ENCODE results near the gene PPP1R3C. TPM values are rescaled to one million over a fixed set of nuclear protein-coding genes. Genes with fewer than 3 reads are reported as not detected.

PPP1R3C gene
- total RNA-seq: 46.4 and 48.4 TPM in 2 replicates

DNA sequence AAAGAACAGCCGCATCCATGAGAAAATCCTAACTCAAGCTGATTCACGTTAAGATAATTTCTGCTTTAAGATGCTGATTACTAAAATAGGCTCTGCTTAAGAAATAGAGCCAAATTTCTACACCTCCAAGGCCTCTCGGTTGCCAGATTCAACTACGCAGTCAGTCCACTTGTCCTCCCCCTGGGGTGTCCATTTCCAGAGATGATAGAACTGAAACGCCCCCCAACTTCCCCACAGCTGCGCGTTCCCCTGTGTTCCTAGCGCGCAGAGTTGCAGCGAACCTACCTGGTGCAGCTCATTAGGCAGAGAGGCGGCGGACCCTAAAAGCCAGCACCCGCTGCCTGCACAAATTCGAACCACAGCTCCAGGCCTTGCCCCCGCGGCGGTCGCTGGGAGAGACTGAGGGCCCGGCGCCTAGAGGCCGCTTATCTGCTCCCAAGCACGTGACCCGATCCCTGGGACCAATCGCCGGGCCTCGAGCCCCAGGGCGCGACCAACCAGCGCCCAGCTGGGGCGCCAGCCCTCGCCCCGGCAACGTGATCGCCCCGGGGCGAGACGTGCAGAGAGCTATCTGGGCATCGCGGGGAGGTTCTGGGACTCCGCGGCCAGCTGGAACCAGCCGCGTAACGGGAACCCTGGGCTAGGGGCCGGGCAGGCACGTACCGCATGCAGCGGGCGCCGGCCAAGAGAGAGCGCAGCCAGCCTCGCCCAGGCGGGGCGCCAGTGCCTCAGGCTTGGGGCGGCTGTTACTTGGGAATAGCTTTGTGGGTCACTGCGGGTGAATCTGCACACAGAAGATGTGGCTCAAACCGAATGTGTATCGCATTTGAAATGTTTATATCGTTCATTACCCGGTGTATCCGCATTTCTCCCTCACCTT is at the start of gene PPP1R3C:
Gene PPP1R3C, minus strand, starts transcription at position 401 of the 880 bp plus-strand sequence. Its CDS starts 102 bp downstream, at position 299.

Other genes with a start within 250 kb of the PPP1R3C start
- 3.8 and 5.2 TPM in 2 replicates for gene HECTD2, start 222.7 kb downstream of the PPP1R3C start, total RNA-seq
- gene TNKS2, start 165.4 kb upstream of the PPP1R3C start, total RNA-seq: 23.6 and 33.7 TPM in 2 replicates